H1 (cell line): Measurements from ENCODE around the gene ERO1B. TPM values are rescaled to one million over a fixed set of nuclear protein-coding genes. Genes with fewer than 3 reads are reported as not detected.
A peak's percentile ranks its signal among the peaks of the same experiment; 100 is the strongest.
"Not testable (repeated sequence)": the region's sequence is repeated elsewhere in the genome, so short reads cannot be mapped to it uniquely, and the experiment has no call there.

ENCODE experiments used
- CTCF ChIA-PET: fragments of 300-600 bp; sonication (Branson Sonifier 250); formaldehyde crosslinking; loops from one replicate; lab custom pipeline; 2021; ENCODE audit not compliant: partially characterized antibody; lab: Charles Lee
- POLR2A ChIA-PET: fragments of 300-600 bp; sonication (Branson Sonifier 250); formaldehyde crosslinking; loops from one replicate; lab custom pipeline; 2021; ENCODE audit warnings: inconsistent platforms; ENCODE audit not compliant: partially characterized antibody; lab: Charles Lee
- DNase-seq, 2 experiments: peaks; one replicate each; pipeline versions ENCODE4 v3.0.0 to v3.0.0-alpha.2; 2010 to 2022; ENCODE audit warnings: low spot score in 2 of 2, low read depth in 1 of 2, mixed read lengths in 1 of 2
- FAIRE-seq: peaks from 2 replicates; lab custom pipeline; 2011; peaks lifted over from hg19 to GRCh38; lab: Jason Lieb, UNC
- H2AFZ ChIP-seq: 2 replicates; pipeline ENCODE4 v1.8.1; 2012; ENCODE audit warnings: low read length, inconsistent platforms
- H2AK5ac ChIP-seq: 2 replicates; pipeline ENCODE4 v1.6.1; 2013; ENCODE audit warnings: low read depth, low read length
- H2BK120ac ChIP-seq: replicated peaks from 2 replicates; pipeline ENCODE3; 2013; ENCODE audit warnings: low read depth, low read length, inconsistent platforms
- H2BK12ac ChIP-seq: 2 replicates; pipeline ENCODE4 v1.6.1; 2013; ENCODE audit warnings: low read depth, low read length
- H2BK15ac ChIP-seq: 2 replicates; pipeline ENCODE4 v1.6.1; 2013; ENCODE audit warnings: low read length
- H2BK20ac ChIP-seq: 2 replicates; pipeline ENCODE4 v1.6.1; 2013; ENCODE audit warnings: low read length
- H2BK5ac ChIP-seq: 2 replicates; pipeline ENCODE4 v1.6.1; 2013; ENCODE audit warnings: low read depth, low read length
- H3K14ac ChIP-seq: 2 replicates; pipeline ENCODE4 v1.6.1; 2013; ENCODE audit warnings: inconsistent platforms; ENCODE audit not compliant: insufficient read length
- H3K18ac ChIP-seq: 2 replicates; pipeline ENCODE4 v1.6.1; 2013; ENCODE audit warnings: low read length; ENCODE audit errors: extremely low read depth
- H3K23ac ChIP-seq: 2 replicates; pipeline ENCODE4 v1.6.1; 2013; ENCODE audit warnings: inconsistent platforms; ENCODE audit not compliant: insufficient read length
- H3K23me2 ChIP-seq: 2 replicates; pipeline ENCODE4 v1.6.1; 2013; ENCODE audit warnings: low read depth, low read length
- H3K27ac ChIP-seq: 2 replicates; pipeline ENCODE4 v1.6.1; 2011; ENCODE audit warnings: low read depth, low read length, inconsistent platforms
- H3K27me3 ChIP-seq, 4 experiments: replicated peaks in 1 of 4; 1 replicate in 1 of 4; 2 replicates in 3 of 4; pipeline versions ENCODE4 v1.6.1 to v1.8.1; 2011 to 2013; ENCODE audit warnings: low read length in 3 of 4, mild to moderate bottlenecking in 3 of 4, inconsistent platforms in 2 of 4, mixed read lengths in 2 of 4, moderate library complexity in 1 of 4; ENCODE audit not compliant: control insufficient read depth in 3 of 4, insufficient read depth in 3 of 4; ENCODE audit errors: extremely low read depth in 1 of 4
- H3K36me3 ChIP-seq, 4 experiments: 2 replicates each; pipeline versions ENCODE4 v1.6.1 to v1.8.1; 2011 to 2013; ENCODE audit warnings: mild to moderate bottlenecking in 4 of 4, low read length in 3 of 4, moderate library complexity in 2 of 4, control low read depth in 1 of 4, inconsistent platforms in 1 of 4; ENCODE audit not compliant: insufficient read depth in 4 of 4, control insufficient read depth in 2 of 4
- H3K4ac ChIP-seq: replicated peaks from 2 replicates; pipeline ENCODE3; 2013; ENCODE audit warnings: low read length, low read depth, mixed read lengths, inconsistent platforms; ENCODE audit not compliant: insufficient read length
- H3K4me1 ChIP-seq, 4 experiments: replicated peaks in 1 of 4; 1 replicate in 1 of 4; 2 replicates in 3 of 4; pipeline versions ENCODE4 v1.6.1 to v1.8.1; 2011 to 2013; ENCODE audit warnings: low read length in 3 of 4, inconsistent platforms in 2 of 4, mixed read lengths in 1 of 4; ENCODE audit not compliant: insufficient read depth in 4 of 4, control insufficient read depth in 3 of 4
- H3K4me2 ChIP-seq, 2 experiments: 2 replicates each; pipeline versions ENCODE4 v1.6.1 to v1.8.1; 2011 to 2013; ENCODE audit warnings: low read depth in 2 of 2, low read length in 2 of 2, control low read depth in 1 of 2, inconsistent platforms in 1 of 2, mild to moderate bottlenecking in 1 of 2; ENCODE audit not compliant: insufficient read depth in 1 of 2
- H3K4me3 ChIP-seq, 4 experiments: fragments of 200-600, 300-600 bp in 1 of 4; sonication (generic), shearing (Covaris generic), sonication (Bioruptor Twin) in 1 of 4; 2 replicates each; pipeline versions ENCODE4 v1.5.1 to v1.8.1; 2011 to 2016; ENCODE audit warnings: low read length in 4 of 4, low read depth in 3 of 4, control low read depth in 2 of 4, inconsistent platforms in 2 of 4, mild to moderate bottlenecking in 2 of 4, mixed read lengths in 1 of 4, moderate library complexity in 1 of 4; ENCODE audit not compliant: insufficient read depth in 2 of 4; ENCODE audit errors: extremely low read depth in 1 of 4
- H3K56ac ChIP-seq: replicated peaks from 2 replicates; pipeline ENCODE3; 2013; ENCODE audit warnings: low read depth, mild to moderate bottlenecking, mixed read lengths, low read length, inconsistent platforms; ENCODE audit not compliant: insufficient read length
- H3K79me1 ChIP-seq: 2 replicates; pipeline ENCODE4 v1.6.1; 2013; ENCODE audit warnings: low read depth, low read length, control low read depth
- H3K79me2 ChIP-seq, 2 experiments: 2 replicates each; pipeline versions ENCODE4 v1.6.1 to v1.8.1; 2012 to 2013; ENCODE audit warnings: low read length in 2 of 2, mild to moderate bottlenecking in 2 of 2, inconsistent platforms in 1 of 2; ENCODE audit not compliant: insufficient read depth in 2 of 2, control insufficient read depth in 1 of 2
- H3K9ac ChIP-seq, 4 experiments: replicated peaks in 1 of 4; 1 replicate in 1 of 4; 2 replicates in 3 of 4; pipeline versions ENCODE4 v1.6.1 to v1.8.1; 2011 to 2013; ENCODE audit warnings: low read depth in 3 of 4, low read length in 3 of 4, control low read depth in 2 of 4, mild to moderate bottlenecking in 2 of 4, moderate library complexity in 2 of 4, inconsistent platforms in 1 of 4; ENCODE audit errors: extremely low read depth in 1 of 4
- H3K9me3 ChIP-seq, 2 experiments: 2 replicates each; pipeline versions ENCODE4 v1.6.1 to v1.8.1; 2012 to 2013; ENCODE audit warnings: mild to moderate bottlenecking in 2 of 2, moderate library complexity in 2 of 2, control low read depth in 1 of 2, inconsistent platforms in 1 of 2, low read depth in 1 of 2, low read length in 1 of 2, mixed read lengths in 1 of 2; ENCODE audit not compliant: insufficient read depth in 2 of 2
- H4K20me1 ChIP-seq, 2 experiments: replicated peaks in 1 of 2; 2 replicates each; pipeline versions ENCODE3 to v1.8.1; 2011 to 2013; ENCODE audit warnings: inconsistent platforms in 2 of 2, low read length in 2 of 2, mild to moderate bottlenecking in 1 of 2; ENCODE audit not compliant: insufficient read depth in 2 of 2, control insufficient read depth in 1 of 2
- H4K5ac ChIP-seq: 2 replicates; pipeline ENCODE4 v1.6.1; 2013; ENCODE audit warnings: low read length, low read depth, mixed read lengths, inconsistent platforms; ENCODE audit not compliant: insufficient read length
- H4K8ac ChIP-seq: 2 replicates; pipeline ENCODE4 v1.8.0; 2013; ENCODE audit warnings: mild to moderate bottlenecking, moderate library complexity, low read length, inconsistent platforms; ENCODE audit not compliant: insufficient read depth; ENCODE audit errors: extremely low read depth
- H4K91ac ChIP-seq: replicated peaks from 2 replicates; pipeline ENCODE3; 2013; ENCODE audit warnings: low read length, mixed read lengths, inconsistent platforms; ENCODE audit not compliant: insufficient read length
- YY1 ChIP-seq: IDR thresholded peaks from 2 replicates; pipeline ENCODE4 v1.6.1; 2011; ENCODE audit warnings: low read depth, mild to moderate bottlenecking, low read length
- WGBS, 2 experiments: shearing (Covaris generic) in 1 of 2; methylation state at CpG; one replicate each; pipeline versions ENCODE4 v1.1.6 to v1.1.7; 2013 to 2015; ENCODE audit warnings: low lambda C conversion rate in 2 of 2, mixed read lengths in 2 of 2, inconsistent platforms in 1 of 2, low coverage in 1 of 2, missing lambda C conversion rate in 1 of 2; ENCODE audit not compliant: insufficient replicate concordance in 2 of 2, insufficient coverage in 1 of 2, insufficient read length in 1 of 2; ENCODE audit errors: extremely low coverage in 1 of 2, missing lambda C conversion rate in 1 of 2; 5-methylcytosine and 5-hydroxymethylcytosine counted together
- polyA plus RNA-seq, 7 experiments: library from polyadenylated mRNA; depleted of rRNA in 3 of 7; stranded (reverse) in 5 of 7; unstranded in 2 of 7; fragments of >200 nt in 5 of 7; fragments of 200-250 nt in 2 of 7; gene quantifications; 1 replicate in 5 of 7; 2 replicates in 1 of 7; 4 replicates in 1 of 7; pipeline versions ENCODE4 v1.2.1 to v1.2.3, GENCODE V29; 2011 to 2013; ENCODE audit warnings: missing spikeins in 2 of 7, mixed read lengths in 2 of 7
- total RNA-seq: library from RNA; stranded (reverse); fragmentation: NEBNext Ultra II Directional; extraction: Animal tissue kit (Norgen Biotek cat#: 25700); gene quantifications from 2 replicates; pipeline ENCODE4 v1.2.1, GENCODE V29; 2021

Gene ERO1B
- total and polyA plus RNA-seq, 2 of the 8 experiments (the other 6 are each of a cell fraction or from before 2014, with no cell fraction given) = 0.74 to 5.6 TPM

DNA sequence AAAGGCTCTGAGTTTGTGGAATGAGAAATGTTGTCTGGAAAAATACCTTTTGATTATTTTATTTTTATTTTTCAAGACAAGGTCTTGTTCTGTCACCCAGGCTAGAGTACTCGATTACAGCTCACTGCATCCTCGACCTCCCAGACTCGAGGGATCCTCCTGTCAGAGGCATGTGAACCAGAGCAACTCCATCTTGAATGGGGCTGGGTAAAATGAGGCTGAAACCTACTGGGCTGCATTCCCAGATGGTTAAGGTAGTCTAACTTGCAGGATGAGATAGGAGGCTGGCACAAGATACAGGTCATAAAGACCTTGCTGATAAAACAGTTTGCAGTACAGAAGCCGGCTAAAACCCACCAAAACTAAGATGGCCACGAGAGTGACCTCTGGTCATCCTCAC, 32.3 kb upstream of the ERO1B start:
- H2AK5ac ChIP-seq, H4K5ac ChIP-seq, H4K8ac ChIP-seq, H2BK120ac ChIP-seq, H3K36me3 ChIP-seq, H3K4me3 ChIP-seq, H2BK15ac ChIP-seq, H3K27ac ChIP-seq, FAIRE-seq, H3K9me3 ChIP-seq, DNase-seq, H2BK12ac ChIP-seq, H3K56ac ChIP-seq, H3K18ac ChIP-seq, H3K4me2 ChIP-seq, H3K23ac ChIP-seq, H3K14ac ChIP-seq, H2AFZ ChIP-seq, H4K91ac ChIP-seq, H3K79me1 ChIP-seq, POLR2A ChIA-PET, H2BK5ac ChIP-seq, H3K4ac ChIP-seq, H2BK20ac ChIP-seq, H3K27me3 ChIP-seq, H3K79me2 ChIP-seq, H4K20me1 ChIP-seq, H3K23me2 ChIP-seq, H3K4me1 ChIP-seq, H3K9ac ChIP-seq: not testable (repeated sequence)
- TF ChIP-seq YY1 = 0 out of 2 replicates have a peak, but pooled peaks have one; percentile 19
- CTCF ChIA-PET = interaction anchor here (0.6 kb wide), 1 partner anchor 11 kb away, joined by 3 read pairs; no protein-coding TSS in a partner anchor
- 81% methylated on average over 5 of the region's 5 CpGs; no CpG with 5 or more reads in 1 of the 2 experiments for WGBS, 2 experiments
